ENCODE data around the gene CORO2A.

GRCh38 chr9:98104445-98104881, 88.0 kb downstream of the CORO2A start:
- no peak for TF ChIP-seq CTCF (IDR thresholded peaks at IDR 0.05; ENCODE audit: borderline replicate concordance, extremely low read depth, low read length, poor library complexity, severe bottlenecking)
- TF ChIP-seq EZH2 (IDR thresholded peaks at IDR 0.05; ENCODE audit: borderline replicate concordance, low read depth, low read length, severe bottlenecking) = no peak
